Measurements from ENCODE around the gene CTNNBIP1. TPM values are rescaled to one million over a fixed set of nuclear protein-coding genes. Genes with fewer than 3 reads are reported as not detected.

CTNNBIP1 gene
- total and polyA plus RNA-seq, 2 donors (not counting 3 experiments of a cell fraction or from before 2014, with no cell fraction given), result 26.6 to 31.7 TPM

DNA sequence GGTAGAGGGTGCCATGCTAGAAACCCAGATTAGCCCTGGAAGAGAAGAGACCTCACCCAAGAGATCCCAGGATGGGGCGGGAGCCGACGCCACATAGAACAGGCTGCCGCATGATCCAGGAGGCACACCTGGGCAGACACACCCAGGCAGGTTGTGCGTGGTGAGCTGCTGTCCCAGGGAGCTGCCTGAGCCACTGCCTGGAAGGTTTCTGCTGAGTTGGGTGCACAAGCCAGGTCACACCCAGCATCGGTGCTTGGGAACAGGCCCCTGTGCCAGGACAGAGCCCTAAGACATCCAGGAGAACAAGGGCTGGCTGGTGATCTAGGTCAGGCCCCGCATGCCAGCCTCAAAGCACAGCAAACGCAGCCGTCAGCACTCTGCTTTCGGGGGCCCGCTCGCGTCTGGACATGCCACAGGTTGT, 40.2 kb downstream of the CTNNBIP1 start:
- Histone ChIP-seq H3K36me3 (ENCODE audit: control insufficient read depth in 2 of 2, extremely low read depth in 1 of 2, insufficient read depth in 2 of 2, low read length in 2 of 2) (peaks cover 0 to 9% of the 10 kb centered on the region in 2 experiments), H4K20me1 (replicated peaks; ENCODE audit: control insufficient read depth, extremely low read depth, insufficient read depth, low read length) (no peaks in the 10 kb centered on the region), H3K79me2 (ENCODE audit: control insufficient read depth, insufficient read depth, low read length) (no peaks in the 10 kb centered on the region), H3K27ac (ENCODE audit: insufficient read depth, low read depth, low read length) (no peak overlapping the region), H3K9me3 (replicated peaks; ENCODE audit: control insufficient read depth, insufficient read depth, low read length) (no peaks in the 10 kb centered on the region), H3K9me1 (replicated peaks; ENCODE audit: control insufficient read depth, extremely low read depth, insufficient read depth, low read length) (no peaks in the 10 kb centered on the region), H3K27me3 (ENCODE audit: control insufficient read depth in 2 of 2, insufficient read depth in 2 of 2, low read length in 2 of 2) (no peaks in the 10 kb centered on the region), H2AFZ (ENCODE audit: low read depth, low read length) (no peak overlapping the region), H3K4me2 (ENCODE audit: insufficient read depth, low read length) (no peak overlapping the region), H3K4me3 (replicated peaks in 1 of 3; ENCODE audit: insufficient read depth in 1 of 3, low read depth in 1 of 3, low read length in 3 of 3) (no peak overlapping the region), H3K9ac (replicated peaks; ENCODE audit: extremely low read depth, insufficient read depth, low read length) (no peak overlapping the region), H3K4me1 (ENCODE audit: control insufficient read depth, extremely low read depth, insufficient read depth, low read length) (peaks cover 12% of the 10 kb centered on the region)
- DNase-seq (ENCODE audit: low read depth, low spot score) (no peak), FAIRE-seq (no peak)
- intact Hi-C loops (cut with micrococcal nuclease) (no loop called here), dilution Hi-C loops (cut with MboI; ENCODE audit: extremely low pct_ligation_motif_present, low sequenced_read_pairs) (no loop called here)
- BruUV-seq (replicated peaks), result no TSS peak
- ChIA-PET CTCF (interaction anchor here (1.4 to 7.6 kb wide), 8 partner anchors 45 to 254 kb away, joined by 3 to 77 read pairs (median 20); partner anchors contain the start of genes LZIC and NMNAT1), POLR2A (no interaction called here)
- TF ChIP-seq, protein P1, sequence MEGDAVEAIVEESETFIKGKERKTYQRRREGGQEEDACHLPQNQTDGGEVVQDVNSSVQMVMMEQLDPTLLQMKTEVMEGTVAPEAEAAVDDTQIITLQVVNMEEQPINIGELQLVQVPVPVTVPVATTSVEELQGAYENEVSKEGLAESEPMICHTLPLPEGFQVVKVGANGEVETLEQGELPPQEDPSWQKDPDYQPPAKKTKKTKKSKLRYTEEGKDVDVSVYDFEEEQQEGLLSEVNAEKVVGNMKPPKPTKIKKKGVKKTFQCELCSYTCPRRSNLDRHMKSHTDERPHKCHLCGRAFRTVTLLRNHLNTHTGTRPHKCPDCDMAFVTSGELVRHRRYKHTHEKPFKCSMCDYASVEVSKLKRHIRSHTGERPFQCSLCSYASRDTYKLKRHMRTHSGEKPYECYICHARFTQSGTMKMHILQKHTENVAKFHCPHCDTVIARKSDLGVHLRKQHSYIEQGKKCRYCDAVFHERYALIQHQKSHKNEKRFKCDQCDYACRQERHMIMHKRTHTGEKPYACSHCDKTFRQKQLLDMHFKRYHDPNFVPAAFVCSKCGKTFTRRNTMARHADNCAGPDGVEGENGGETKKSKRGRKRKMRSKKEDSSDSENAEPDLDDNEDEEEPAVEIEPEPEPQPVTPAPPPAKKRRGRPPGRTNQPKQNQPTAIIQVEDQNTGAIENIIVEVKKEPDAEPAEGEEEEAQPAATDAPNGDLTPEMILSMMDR (IDR thresholded peaks at IDR 0.05; ENCODE audit: extremely low read depth in 1 of 2, insufficient read depth in 1 of 2, low read depth in 1 of 2, low read length in 2 of 2), result no peak
- TF ChIP-seq MAX (IDR thresholded peaks at IDR 0.05; ENCODE audit: insufficient read depth, insufficient read length), result no peak
- TF ChIP-seq POLR2A (IDR thresholded peaks at IDR 0.05; ENCODE audit: low read depth, low read length), result no peak
- TF ChIP-seq GATA2 (IDR thresholded peaks at IDR 0.05; ENCODE audit: insufficient read depth, insufficient read length, low read depth, low read length), result no peak
- TF ChIP-seq FOS (IDR thresholded peaks at IDR 0.05; ENCODE audit: borderline replicate concordance, insufficient read depth, low read length), result no peak
- TF ChIP-seq MYC (IDR thresholded peaks at IDR 0.05; ENCODE audit: low read depth, low read length), result no peak
- TF ChIP-seq JUN (IDR thresholded peaks at IDR 0.05; ENCODE audit: borderline replicate concordance, insufficient read depth, insufficient read length, low read depth), result no peak
- no peak for TF ChIP-seq POLR2AphosphoS5 (IDR thresholded peaks at IDR 0.05; ENCODE audit: insufficient read depth, low read depth, low read length)
- no peak for TF ChIP-seq EZH2 (IDR thresholded peaks at IDR 0.05; ENCODE audit: borderline replicate concordance, low read depth, low read length, severe bottlenecking)
